Measurements from ENCODE around the gene RAVER1. TPM values are rescaled to one million over a fixed set of nuclear protein-coding genes. Genes with fewer than 3 reads are reported as not detected.

Gene RAVER1
- total and polyA plus RNA-seq, 2 of the 13 experiments (the other 11 are each of a cell fraction or from before 2014, with no cell fraction given): 3.6 to 7.9 TPM

DNA sequence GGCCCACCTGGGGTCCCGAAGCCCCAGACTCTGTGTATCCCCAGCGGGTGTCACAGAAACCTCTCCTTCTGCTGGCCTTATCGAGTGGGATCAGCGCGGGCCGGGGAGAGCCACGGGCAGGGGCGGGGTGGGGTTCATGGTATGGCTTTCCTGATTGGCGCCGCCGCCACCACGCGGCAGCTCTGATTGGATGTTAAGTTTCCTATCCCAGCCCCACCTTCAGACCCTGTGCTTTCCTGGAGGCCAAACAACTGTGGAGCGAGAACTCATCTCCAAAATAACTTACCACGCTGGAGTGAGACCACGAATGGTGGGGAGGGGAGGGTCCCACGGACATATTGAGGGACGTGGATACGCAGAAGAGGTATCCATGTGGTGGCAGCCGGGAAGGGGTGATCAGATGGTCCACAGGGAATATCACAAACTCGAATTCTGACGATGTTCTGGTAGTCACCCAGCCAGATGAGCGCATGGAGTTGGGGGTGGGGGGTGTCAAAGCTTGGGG, 44.6 kb downstream of the RAVER1 start (continued):
- TF ChIP-seq, protein P1, sequence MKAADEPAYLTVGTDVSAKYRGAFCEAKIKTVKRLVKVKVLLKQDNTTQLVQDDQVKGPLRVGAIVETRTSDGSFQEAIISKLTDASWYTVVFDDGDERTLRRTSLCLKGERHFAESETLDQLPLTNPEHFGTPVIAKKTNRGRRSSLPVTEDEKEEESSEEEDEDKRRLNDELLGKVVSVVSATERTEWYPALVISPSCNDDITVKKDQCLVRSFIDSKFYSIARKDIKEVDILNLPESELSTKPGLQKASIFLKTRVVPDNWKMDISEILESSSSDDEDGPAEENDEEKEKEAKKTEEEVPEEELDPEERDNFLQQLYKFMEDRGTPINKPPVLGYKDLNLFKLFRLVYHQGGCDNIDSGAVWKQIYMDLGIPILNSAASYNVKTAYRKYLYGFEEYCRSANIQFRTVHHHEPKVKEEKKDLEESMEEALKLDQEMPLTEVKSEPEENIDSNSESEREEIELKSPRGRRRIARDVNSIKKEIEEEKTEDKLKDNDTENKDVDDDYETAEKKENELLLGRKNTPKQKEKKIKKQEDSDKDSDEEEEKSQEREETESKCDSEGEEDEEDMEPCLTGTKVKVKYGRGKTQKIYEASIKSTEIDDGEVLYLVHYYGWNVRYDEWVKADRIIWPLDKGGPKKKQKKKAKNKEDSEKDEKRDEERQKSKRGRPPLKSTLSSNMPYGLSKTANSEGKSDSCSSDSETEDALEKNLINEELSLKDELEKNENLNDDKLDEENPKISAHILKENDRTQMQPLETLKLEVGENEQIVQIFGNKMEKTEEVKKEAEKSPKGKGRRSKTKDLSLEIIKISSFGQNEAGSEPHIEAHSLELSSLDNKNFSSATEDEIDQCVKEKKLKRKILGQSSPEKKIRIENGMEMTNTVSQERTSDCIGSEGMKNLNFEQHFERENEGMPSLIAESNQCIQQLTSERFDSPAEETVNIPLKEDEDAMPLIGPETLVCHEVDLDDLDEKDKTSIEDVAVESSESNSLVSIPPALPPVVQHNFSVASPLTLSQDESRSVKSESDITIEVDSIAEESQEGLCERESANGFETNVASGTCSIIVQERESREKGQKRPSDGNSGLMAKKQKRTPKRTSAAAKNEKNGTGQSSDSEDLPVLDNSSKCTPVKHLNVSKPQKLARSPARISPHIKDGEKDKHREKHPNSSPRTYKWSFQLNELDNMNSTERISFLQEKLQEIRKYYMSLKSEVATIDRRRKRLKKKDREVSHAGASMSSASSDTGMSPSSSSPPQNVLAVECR (CRISPR knock-in tag; IDR thresholded peaks at IDR 0.05; ENCODE audit: borderline replicate concordance): peak; percentile 40; the same call in 1 of the 2 replicates
- TF ChIP-seq GPBP1L1 (CRISPR knock-in tag; IDR thresholded peaks at IDR 0.05): no peak
- peak; percentile 40 for TF ChIP-seq PAXIP1 (CRISPR knock-in tag; conservative IDR thresholded peaks at IDR 0.05)
- peak; percentile 59 for TF ChIP-seq ZNF136 (CRISPR knock-in tag; IDR thresholded peaks at IDR 0.05; ENCODE audit: low read depth)
- TF ChIP-seq ZNF883 (CRISPR knock-in tag; IDR thresholded peaks at IDR 0.05; ENCODE audit: not compliant biosample characterization): peak; percentile 41
- no peak for TF ChIP-seq RFXAP (CRISPR knock-in tag; IDR thresholded peaks at IDR 0.05; ENCODE audit: borderline replicate concordance)

Data from HepG2 (cell line).